Fibroblast of mammary gland (primary cell): ENCODE results near the gene FBXL17.

Source experiments
- DNase-seq: peaks from one replicate; pipeline ENCODE4 v3.0.0-alpha.2; 2010; ENCODE audit warnings: low read depth
- H3K4me3 ChIP-seq: 2 replicates; pipeline ENCODE4 v1.5.1; 2011; ENCODE audit warnings: low read depth, mild to moderate bottlenecking, low read length, moderate library complexity; ENCODE audit not compliant: control insufficient read depth
- TF ChIP-seq, protein P1 (sequence below): conservative IDR thresholded peaks from 2 replicates; pipeline ENCODE4 v1.5.1; 2011; ENCODE audit warnings: low read depth, low read length, inconsistent platforms; ENCODE audit not compliant: control insufficient read depth, insufficient read depth

FBXL17 gene

DNA sequence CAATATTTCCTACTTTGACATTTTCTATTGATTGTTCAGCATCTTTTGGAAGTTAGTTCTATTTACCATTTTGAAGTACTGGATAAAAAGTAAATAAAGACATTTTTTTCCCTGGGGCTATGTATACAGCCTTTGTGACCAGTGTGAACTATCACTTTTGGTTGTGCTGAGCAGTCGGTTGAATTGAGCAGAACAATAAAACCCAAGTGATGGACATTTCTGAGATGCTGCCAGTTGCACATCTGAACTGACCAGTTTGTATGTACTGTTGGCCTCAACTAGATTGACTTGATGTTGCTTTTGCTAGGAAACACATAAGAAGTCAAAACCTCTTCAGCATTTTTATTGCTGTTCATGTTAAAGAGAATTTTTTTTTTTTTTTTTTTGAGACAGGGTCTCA, 451.0 kb downstream of the FBXL17 start:
- TF ChIP-seq, protein P1, sequence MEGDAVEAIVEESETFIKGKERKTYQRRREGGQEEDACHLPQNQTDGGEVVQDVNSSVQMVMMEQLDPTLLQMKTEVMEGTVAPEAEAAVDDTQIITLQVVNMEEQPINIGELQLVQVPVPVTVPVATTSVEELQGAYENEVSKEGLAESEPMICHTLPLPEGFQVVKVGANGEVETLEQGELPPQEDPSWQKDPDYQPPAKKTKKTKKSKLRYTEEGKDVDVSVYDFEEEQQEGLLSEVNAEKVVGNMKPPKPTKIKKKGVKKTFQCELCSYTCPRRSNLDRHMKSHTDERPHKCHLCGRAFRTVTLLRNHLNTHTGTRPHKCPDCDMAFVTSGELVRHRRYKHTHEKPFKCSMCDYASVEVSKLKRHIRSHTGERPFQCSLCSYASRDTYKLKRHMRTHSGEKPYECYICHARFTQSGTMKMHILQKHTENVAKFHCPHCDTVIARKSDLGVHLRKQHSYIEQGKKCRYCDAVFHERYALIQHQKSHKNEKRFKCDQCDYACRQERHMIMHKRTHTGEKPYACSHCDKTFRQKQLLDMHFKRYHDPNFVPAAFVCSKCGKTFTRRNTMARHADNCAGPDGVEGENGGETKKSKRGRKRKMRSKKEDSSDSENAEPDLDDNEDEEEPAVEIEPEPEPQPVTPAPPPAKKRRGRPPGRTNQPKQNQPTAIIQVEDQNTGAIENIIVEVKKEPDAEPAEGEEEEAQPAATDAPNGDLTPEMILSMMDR, result no peak
- H3K4me3 ChIP-seq, result no peak overlapping the region
- no peak for DNase-seq

DNA sequence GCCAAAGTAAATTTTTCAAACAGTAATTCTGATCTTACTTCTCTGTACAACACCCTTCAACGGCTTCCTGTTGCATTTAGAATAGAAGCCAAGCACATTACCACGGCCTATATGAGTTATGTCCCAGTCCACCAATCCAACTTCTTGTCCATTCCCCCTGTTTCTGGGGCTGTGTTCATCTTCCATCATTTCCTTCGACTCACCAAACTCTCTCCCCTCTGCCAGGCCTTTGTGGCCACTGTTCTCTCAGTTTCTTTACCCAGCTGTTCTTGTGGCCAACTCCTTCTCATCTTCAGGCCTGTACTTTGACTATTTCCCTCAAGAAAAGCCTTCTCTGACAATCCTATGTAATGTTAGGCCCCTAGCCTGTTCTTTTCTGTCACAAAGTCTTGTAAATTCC, 451.8 kb downstream of the FBXL17 start:
- DNase-seq, result peak; percentile 58
- TF ChIP-seq, protein P1, result no peak
- no peak overlapping the region for H3K4me3 ChIP-seq

DNA sequence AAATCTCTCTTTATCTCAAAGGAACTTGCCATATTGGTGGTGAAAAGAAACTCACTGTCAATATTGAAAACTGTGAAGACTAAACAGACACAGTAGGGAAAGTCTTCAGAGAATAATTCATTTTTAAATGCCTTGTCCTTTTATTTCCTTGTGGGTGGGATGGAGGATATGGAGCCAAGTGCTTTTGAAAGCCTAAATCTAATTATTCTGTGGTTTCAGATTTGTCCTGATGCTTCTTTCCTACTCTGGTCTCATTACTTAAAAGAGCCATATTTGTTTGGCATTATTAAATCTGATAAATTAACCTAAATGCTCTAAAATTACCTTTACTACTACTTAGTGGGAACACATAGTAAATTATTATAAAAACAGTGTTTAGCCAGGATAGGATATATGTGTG, 452.8 kb downstream of the FBXL17 start:
- H3K4me3 ChIP-seq, result no peak overlapping the region
- TF ChIP-seq, protein P1, result no peak
- no peak for DNase-seq

DNA sequence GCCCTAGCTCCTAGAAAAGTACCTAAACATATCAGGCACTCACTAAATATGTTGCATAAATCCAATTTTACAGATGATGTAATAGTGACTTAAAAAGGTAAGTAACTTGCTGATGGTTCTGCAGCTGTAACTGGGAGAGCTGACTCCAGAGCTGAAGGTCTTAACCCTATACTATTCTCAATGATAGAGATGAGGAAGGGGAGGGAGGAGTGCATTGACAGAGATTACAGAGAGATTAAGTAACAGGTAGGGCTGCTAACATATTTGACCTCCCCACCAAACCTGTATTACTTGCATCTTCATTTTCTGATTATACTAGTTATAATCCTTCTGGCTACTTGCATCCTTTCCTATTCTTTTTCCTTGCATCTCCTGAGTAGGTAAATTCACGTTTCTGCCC, 455.8 kb downstream of the FBXL17 start:
- H3K4me3 ChIP-seq, result no peak overlapping the region
- TF ChIP-seq, protein P1, result no peak
- no peak for DNase-seq

DNA sequence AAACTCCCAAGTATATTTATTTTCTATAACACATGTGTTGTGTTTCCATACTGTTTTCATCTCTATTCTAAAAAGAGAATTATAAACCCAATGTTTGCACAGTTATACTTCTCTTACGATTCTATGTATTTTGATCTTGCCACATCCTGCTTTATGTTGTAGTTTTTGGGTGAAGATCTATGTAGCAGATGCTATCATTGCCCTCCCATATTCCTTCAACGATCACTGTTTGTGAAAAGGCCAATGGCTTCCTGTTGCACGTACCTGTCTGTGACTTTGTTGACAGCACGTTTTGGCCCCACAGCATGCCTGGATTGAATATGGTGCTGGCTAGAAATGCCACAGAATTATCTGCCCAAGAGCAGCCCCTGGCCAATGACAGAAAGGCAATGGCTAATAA, 456.7 kb downstream of the FBXL17 start:
- TF ChIP-seq, protein P1, result no peak
- DNase-seq, result no peak
- H3K4me3 ChIP-seq, result no peak overlapping the region

DNA sequence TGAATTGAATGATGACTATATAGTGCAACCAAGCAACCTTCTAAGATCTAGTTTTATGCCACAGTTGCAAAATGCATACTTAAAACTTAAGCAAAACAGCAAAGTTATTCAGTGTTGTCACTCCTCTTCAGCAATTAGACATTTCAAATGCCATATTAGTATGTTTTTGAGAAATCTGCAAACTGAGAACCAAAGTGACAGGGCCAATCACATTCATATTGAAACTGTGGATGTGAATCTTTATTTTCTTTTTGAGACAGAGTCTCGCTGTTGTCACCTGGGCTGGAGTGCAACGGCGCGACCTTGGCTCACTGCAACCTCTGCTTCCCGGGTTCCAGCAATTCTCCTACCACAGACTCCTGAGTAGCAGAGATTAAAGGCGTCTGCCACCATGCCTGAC, 461.9 kb downstream of the FBXL17 start:
- no peak overlapping the region for H3K4me3 ChIP-seq
- TF ChIP-seq, protein P1, result no peak
- no peak for DNase-seq

DNA sequence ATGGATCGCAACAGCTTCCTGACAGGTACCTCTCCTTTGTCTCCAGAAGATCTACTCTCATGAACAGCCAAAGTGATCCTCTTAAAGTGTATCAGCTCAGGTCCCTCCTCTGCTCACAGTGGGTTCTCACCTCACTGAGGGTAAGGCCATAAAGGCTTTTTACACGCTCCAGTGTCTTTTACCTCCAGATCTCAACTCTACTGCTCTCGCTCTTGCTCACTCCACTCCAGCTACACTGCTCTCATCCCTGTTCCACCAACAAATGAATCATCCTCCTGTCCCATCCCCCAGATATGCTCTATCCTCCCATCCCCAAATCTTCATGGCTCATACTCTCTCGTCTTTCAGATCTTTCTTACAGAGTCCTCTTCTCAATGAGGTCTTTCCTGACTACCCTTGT, 462.5 kb downstream of the FBXL17 start:
- DNase-seq, result no peak
- TF ChIP-seq, protein P1, result no peak
- H3K4me3 ChIP-seq, result no peak overlapping the region
